Stimulated activated CD4-positive, alpha-beta T cell treated with anti-CD3 and anti-CD28 coated beads, Interleukin-4, amount 100 ng/mL, for 48 hours (primary cell): Measurements from ENCODE around the gene BMPR1B.

Experiments used
- DNase-seq, 2 donors: peaks; one replicate each; pipeline ENCODE4 v3.0.0-alpha.2; 2020; ENCODE audit warnings: low read depth in 2 of 2

BMPR1B gene

GRCh38 chr4:94960708-94961107, 203.0 kb downstream of the BMPR1B start:
- no peak for DNase-seq

GRCh38 chr4:94961420-94961819, 203.7 kb downstream of the BMPR1B start:
- DNase-seq = no peak

DNA sequence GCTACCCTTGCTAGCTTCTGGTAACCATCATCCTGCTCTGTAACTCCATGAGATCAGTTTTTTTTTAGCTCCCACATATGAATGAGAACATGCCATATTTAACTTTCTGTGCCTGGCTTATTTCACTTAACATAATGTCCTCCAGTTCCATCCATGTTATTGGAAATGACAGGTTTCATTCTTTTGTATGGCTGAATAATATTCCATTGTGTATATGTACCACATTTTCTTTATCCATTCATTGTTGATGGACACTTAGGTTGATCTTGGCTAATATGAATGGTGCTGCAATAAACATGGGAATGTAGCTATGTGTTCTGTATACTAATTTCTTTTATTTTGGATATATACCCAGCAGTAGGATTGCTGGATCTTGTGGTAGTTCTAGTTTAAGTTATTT, 204.7 kb downstream of the BMPR1B start:
- DNase-seq = no peak

DNA sequence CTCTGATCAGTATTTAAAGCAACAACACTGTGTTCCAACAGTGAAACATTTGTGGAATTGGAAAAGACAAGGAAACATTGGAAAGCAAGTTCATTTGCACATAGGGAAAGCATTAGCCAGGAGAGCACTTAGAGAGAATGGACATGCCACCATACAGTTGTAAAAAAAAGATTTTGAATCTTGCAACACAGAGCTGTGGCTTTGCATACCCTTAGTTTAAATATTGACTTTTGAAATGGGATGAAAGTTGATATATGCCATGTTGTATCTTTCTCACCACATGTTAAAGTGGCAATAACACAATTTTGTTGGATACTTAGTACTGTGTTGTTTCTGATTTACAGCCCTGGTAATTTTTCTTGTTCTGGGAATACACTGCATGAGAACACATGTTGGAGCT, 208.1 kb downstream of the BMPR1B start:
- DNase-seq = no peak

GRCh38 chr4:94968493-94968892, 210.7 kb downstream of the BMPR1B start:
- DNase-seq = no peak

DNA sequence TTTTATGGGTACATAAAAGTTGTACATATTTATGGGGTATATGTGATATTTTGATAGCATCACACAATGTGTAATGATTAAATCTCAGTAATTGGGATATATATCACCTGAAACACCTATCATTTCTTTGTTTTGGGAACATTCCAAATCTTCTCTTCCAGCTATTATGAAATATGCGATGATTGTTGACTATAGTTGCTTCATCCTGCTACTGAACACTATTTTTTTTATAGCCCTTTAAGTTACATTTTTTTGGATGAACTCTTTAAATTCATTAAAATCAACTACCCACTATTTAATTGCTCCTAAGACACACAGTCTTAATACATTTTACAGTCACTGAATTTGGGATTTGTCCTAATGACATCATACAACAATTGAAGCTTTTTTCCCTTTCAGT, 212.9 kb downstream of the BMPR1B start:
- no peak for DNase-seq

GRCh38 chr4:94974773-94975172, 217.0 kb downstream of the BMPR1B start:
- no peak for DNase-seq

DNA sequence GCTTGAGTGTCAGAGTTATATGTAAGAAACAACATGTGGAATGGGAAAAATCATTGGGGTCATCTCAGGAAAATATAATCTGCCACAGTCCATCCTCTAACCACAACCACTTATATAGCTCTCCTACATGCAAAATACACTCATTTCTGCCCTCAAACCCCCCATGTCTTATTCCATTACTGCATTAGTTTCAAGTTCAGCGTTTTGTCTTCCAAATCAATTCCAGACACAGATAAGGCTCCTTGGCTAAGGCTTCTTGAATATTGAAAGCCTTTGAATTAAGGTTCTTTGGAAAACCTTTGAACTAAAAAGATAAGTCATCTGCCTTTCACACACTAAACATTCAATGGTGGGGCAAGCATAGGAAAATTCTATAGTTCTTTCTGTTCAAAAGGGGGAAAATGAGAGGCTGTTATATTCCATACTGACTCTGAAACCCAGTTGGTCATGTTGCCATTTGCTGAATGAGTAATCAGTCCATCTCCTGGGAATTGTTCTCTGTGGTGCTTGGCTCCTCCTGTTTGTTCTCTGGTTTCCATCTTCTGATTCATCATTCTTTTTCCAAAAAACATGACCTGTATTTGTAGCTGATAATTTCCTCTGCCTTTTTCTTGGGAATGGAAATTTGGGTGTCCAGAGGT, 218.7 kb downstream of the BMPR1B start:
- DNase-seq = no peak

DNA sequence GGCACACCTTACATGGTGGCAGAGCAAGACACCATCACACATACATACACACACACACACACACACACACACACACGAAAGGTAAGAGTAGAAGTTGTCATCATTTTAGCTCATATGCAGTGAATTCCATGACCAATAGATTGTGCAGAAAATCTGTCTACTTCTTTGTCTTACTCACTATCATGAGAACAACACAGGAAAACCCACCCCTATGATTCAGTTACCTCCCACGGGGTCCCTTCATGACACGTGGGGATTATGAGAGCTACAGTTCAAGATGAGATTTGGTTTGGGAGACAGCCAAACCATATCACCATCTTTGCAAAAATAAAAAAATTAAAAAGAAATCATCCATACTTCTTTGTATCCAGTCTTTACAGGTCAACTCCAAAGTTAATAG, 221.1 kb downstream of the BMPR1B start:
- no peak for DNase-seq

DNA sequence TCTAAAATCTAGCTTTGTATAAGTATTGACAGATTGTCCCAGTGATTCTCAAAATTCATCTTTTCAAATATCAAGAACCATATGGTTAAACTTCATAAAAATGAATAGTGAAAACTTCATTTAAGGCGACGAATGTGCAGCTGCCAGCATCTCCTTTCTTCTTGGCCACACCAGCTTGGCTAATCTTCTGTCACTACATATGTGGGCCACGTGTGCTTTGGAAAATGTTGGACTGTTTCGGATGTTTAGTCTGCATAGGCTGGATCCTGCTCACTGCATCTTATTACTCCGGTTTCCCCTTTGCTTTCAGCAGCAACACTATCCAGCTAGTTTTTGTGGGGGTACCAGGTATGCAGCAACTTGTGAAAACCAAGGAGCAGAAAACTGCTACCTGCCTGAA, 221.9 kb downstream of the BMPR1B start:
- no peak for DNase-seq

DNA sequence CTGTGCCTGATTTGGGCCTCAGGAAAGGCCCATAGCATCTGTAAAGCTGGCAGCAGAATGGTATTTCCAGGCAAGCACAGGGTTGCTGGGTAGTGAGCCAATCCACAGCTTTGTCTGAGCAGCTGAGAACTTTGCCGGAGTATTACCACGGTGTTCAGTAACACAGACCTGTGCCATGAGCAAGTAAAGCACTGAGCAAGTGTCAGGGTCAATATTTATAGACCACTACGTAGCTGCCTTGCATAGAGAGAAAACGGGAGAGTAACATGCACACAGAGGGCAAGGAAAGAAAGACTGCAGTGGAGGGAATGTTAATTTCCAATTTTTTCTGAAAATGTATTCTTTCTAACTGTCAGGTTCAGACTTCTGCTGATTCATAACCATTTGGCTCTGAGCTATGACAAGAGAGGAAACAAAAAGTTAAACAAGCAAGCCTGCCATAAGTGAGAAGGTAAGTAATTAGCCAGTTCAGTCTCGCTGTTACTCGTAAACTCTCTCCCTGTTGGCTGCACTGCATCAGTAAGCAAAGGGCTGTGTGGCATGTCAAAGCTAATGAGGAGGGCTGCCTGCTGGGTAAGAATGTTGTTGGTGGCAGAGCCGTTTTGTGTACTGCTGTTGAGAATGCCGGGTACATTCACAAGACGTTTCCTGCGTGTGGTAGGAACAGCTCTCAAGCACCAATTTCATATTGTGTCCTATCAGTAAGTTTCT, 238.1 kb downstream of the BMPR1B start:
- DNase-seq = no peak

DNA sequence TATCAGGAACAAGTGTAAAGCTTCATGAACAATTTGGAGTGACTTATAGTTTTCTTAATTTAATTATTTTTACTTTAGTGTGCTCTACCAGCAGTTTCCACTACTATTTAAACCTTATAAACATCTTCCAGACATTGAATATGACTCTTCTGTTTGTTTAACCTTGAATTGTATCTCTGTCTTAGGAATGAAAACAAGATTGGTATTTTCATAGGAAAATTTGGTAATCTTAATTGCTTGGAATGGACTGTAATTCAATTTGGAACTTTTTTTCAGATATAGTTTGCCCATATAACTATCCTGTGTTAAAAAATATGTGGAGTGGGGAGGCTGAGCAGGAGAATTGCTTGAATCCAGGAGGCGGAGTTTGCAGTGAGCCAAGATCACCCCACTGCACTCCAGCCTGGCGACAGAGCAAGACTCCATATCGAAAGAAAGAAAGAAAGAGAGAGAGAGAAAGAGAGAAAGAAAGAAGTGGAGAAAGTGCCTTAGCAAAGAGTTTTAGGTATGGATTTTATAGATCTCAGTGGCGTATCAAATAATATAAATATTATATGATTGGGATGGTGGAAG, 242.4 kb downstream of the BMPR1B start:
- no peak for DNase-seq

GRCh38 chr4:95004912-95005311, 247.2 kb downstream of the BMPR1B start:
- DNase-seq = no peak

GRCh38 chr4:95007998-95008397, 250.2 kb downstream of the BMPR1B start:
- DNase-seq = no peak

DNA sequence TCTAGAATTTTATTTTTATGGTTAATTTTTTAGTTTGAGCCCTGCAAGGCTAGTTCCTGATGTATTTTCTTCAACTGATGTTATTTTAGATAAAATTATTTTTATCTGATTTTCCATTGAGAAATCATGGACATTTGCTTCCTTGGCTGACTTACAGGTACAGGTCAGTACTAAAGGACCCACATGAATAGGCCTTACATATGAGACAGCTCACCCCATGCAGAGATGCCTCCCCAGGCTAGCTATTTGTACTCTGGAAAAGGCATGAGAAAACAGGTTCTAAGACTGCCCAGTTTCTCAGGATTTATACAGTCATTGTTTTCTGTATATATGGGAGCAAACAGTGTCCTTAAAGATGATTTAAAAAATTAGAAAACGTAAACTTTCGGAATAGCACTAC, 255.5 kb downstream of the BMPR1B start:
- DNase-seq = no peak

DNA sequence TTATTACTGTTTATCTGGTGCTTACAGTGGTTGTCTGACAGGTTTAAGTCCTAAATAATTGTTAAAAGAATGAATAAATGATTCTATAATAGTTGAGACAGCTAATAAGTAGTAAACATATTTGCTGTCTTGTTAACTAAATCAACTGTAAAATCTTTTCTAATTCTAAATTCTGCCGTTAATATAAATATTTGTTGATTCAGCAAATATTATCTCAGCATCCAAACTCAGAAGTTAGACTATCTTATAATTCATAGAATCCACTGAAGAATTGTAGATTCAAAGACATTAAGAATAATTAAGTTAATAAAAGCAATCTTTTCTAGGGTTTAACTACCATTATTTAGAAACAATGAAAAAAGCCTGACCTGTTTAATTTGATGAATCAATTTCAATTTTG, 256.3 kb downstream of the BMPR1B start:
- no peak for DNase-seq

- no peak for DNase-seq
These were observed 259.7 kb downstream of the BMPR1B start for GRCh38 chr4:95017305-95018064.

DNA sequence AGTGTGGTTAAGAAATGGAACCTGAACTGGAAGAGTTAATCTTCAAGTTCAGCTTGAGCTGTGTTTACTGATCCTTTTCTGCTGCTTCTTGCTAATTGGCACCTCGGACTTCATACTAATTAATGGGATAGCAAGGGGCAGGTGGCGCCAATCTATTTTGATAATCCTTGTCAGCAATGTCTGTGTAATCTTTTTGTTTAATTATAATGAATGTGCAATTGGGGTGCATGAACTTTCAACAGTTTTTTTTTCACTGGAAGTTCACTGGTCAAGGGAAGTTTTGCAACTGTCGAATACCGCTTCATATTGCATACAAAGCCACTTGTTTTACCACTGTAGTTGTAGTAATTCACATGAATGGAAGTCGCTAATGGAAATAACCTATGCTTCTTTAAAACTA, 261.0 kb downstream of the BMPR1B start:
- no peak for DNase-seq

DNA sequence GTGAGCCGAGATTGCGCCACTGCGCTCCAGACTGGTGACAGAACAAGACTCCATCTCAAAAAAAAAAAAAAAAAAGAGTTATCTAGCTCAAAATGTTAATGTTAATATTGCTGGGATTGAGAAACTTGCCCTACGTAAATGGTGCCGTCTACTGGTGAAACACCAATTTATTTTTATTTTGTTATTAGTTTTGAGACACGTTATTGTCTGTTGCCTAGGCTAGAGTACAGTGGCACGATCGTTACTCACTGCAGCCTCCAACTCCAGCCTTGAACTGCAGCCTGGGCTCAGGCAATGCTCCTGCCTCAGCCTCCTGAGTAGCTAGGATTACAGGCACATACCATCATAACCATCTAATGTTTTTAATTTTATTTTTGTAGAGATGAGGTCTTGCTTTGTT, 262.8 kb downstream of the BMPR1B start:
- no peak for DNase-seq

- no peak for DNase-seq
These were observed 263.3 kb downstream of the BMPR1B start for GRCh38 chr4:95021099-95021498.

DNA sequence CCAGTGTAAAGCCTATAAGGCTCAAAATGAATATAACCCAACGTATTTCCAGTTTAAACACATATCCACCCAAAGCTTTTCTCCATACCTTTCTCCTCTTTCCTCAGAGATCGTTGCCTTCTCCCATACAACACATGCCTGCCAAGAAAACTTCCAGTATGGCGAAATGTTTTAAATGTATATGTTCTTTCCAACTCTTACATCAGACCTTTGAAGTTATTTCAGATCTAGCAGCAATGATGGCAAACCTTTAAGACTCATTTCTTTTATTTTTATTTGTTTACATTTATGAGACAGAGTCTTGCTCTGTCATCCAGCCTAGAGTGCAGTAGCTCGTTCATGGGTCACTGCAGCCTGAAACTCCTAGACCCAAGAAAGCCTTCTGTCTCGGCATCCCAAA, 265.4 kb downstream of the BMPR1B start:
- DNase-seq = no peak

DNA sequence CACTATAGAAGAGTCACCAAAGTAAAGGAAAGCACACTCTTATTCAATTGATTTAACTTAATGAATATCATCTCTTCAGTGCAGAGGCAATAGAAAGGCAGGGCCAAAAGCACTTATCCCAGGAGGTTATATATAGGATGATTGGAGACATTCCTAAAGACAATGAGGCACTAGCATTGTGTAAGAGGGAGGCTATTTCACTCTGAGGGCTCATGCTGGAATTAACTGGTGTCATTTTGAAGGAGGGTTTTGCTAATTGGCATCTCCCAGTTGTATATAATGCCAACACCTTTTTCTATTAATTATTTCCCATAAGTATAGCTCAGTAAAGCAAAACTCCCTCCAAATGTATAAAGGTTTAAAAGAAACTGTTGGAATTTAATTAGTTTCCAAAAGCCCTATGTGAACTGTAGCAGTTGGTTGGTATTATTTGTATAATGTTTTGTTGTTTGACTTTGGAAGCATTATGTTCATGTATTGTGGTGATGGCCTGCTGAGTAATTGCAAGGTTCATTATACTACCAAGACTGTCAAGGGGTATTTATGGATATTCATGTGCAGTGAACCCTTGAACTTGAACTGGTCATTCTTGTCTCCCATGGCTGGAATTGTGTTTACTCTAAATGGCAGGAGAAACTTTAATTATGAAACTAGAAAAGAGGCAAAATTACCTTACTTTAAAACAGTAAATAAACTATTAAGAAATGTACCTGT, 270.3 kb downstream of the BMPR1B start:
- DNase-seq = no peak
